WTC11 (cell line): ENCODE measurements around the gene JUP. TPM values are rescaled to one million over a fixed set of nuclear protein-coding genes. Genes with fewer than 3 reads are reported as not detected.
A peak's percentile ranks its signal among the peaks of the same experiment; 100 is the strongest.

Experiments
- ATAC-seq: fragments of 200-7000 bp; cut with Tn5 transposase; 2 replicates; pipeline ENCODE4 v1.10.0; 2021; ENCODE audit warnings: mild to moderate bottlenecking, moderate library complexity
- CTCF ChIA-PET: fragments of 300-600 bp; sonication (Branson Sonifier 250); formaldehyde crosslinking; loops from one replicate; lab custom pipeline; 2021; ENCODE audit warnings: antibody characterized with exemption; lab: Charles Lee
- POLR2A ChIA-PET: fragments of 350-600 bp; sonication (Branson Sonifier 250); formaldehyde crosslinking; loops from one replicate; lab custom pipeline; 2021; ENCODE audit warnings: antibody characterized with exemption; lab: Charles Lee
- DNase-seq: peaks from one replicate; pipeline ENCODE4 v3.0.0; 2021; ENCODE audit warnings: low spot score
- H3K27ac Mint-ChIP-seq: 2 replicates; pipeline ENCODE4 v1.8.0; 2021; ENCODE audit warnings: mixed read lengths
- H3K27me3 Mint-ChIP-seq: 2 replicates; pipeline ENCODE4 v1.8.0; 2021; ENCODE audit warnings: low read depth, mild to moderate bottlenecking, moderate library complexity, mixed read lengths
- H3K36me3 Mint-ChIP-seq: 2 replicates; pipeline ENCODE4 v1.8.0; 2021; ENCODE audit warnings: mixed read lengths
- H3K4me1 Mint-ChIP-seq: 2 replicates; pipeline ENCODE4 v1.8.0; 2022; ENCODE audit warnings: mixed read lengths
- H3K4me3 Mint-ChIP-seq: 2 replicates; pipeline ENCODE4 v1.8.0; 2021; ENCODE audit warnings: mild to moderate bottlenecking, moderate library complexity, mixed read lengths
- H3K9me3 Mint-ChIP-seq: 2 replicates; pipeline ENCODE4 v1.8.0; 2021; ENCODE audit warnings: mixed read lengths
- EMX1 ChIP-seq: fragments of 250-450 bp; sonication (Bioruptor Pico); IDR thresholded peaks from 2 replicates; pipeline ENCODE4 v1.8.0; 2021; ENCODE audit warnings: mild to moderate bottlenecking
- ESRRA ChIP-seq: sonication (generic); formaldehyde crosslinking; IDR thresholded peaks from 2 replicates; pipeline ENCODE4 v1.8.1; 2022; ENCODE audit warnings: mild to moderate bottlenecking, missing genetic modification reagents, borderline replicate concordance
- FOXP1 ChIP-seq: sonication (generic); formaldehyde crosslinking; IDR thresholded peaks from 2 replicates; pipeline ENCODE4 v1.8.0; 2022; ENCODE audit warnings: missing genetic modification reagents, mild to moderate bottlenecking, moderate library complexity, borderline replicate concordance
- GABPB1 ChIP-seq: sonication (generic); formaldehyde crosslinking; IDR thresholded peaks from 2 replicates; pipeline ENCODE4 v1.8.1; 2023; ENCODE audit warnings: mild to moderate bottlenecking, missing genetic modification reagents
- NR1H2 ChIP-seq: sonication (generic); formaldehyde crosslinking; IDR thresholded peaks from 2 replicates; pipeline ENCODE4 v1.9.0; 2021; ENCODE audit warnings: mild to moderate bottlenecking, moderate library complexity, missing genetic modification reagents
- SP1 ChIP-seq: sonication (generic); formaldehyde crosslinking; conservative IDR thresholded peaks from 2 replicates; pipeline ENCODE4 v1.8.1; 2022; ENCODE audit warnings: missing genetic modification reagents
- ZNF219 ChIP-seq: sonication (generic); formaldehyde crosslinking; IDR thresholded peaks from 2 replicates; pipeline ENCODE4 v1.8.0; 2023; ENCODE audit warnings: missing genetic modification reagents, mild to moderate bottlenecking, borderline replicate concordance
- ZNF263 ChIP-seq: sonication (generic); formaldehyde crosslinking; IDR thresholded peaks from 2 replicates; pipeline ENCODE4 v1.8.1; 2022; ENCODE audit warnings: low read depth, mild to moderate bottlenecking, moderate library complexity, missing genetic modification reagents
- ZNF396 ChIP-seq: fragments of 250-450 bp; sonication (Bioruptor Pico); IDR thresholded peaks from 2 replicates; pipeline ENCODE4 v1.8.0; 2021; ENCODE audit warnings: mild to moderate bottlenecking, moderate library complexity, borderline replicate concordance
- total RNA-seq: library from RNA; stranded (reverse); gene quantifications from 3 replicates; pipeline ENCODE4 v1.2.3, GENCODE V29; 2021
- TF ChIP-seq, protein P1 (sequence below): sonication (generic); formaldehyde crosslinking; IDR thresholded peaks from 2 replicates; pipeline ENCODE4 v1.8.0; 2022; ENCODE audit warnings: mild to moderate bottlenecking, missing genetic modification reagents
- TF ChIP-seq, protein P2 (sequence below): sonication (generic); formaldehyde crosslinking; IDR thresholded peaks from 2 replicates; pipeline ENCODE4 v1.8.1; 2023; ENCODE audit warnings: mild to moderate bottlenecking, missing genetic modification reagents, moderate library complexity
- TF ChIP-seq, protein P3 (sequence below): sonication (generic); formaldehyde crosslinking; IDR thresholded peaks from 2 replicates; pipeline ENCODE4 v1.8.0; 2022; ENCODE audit warnings: missing genetic modification reagents
- TF ChIP-seq, protein P4 (sequence below): fragments of 200-600 bp; IDR thresholded peaks from 2 replicates; pipeline ENCODE4 v1.8.0; 2022; ENCODE audit warnings: antibody characterized with exemption
- TF ChIP-seq, protein P5 (sequence below): sonication (generic); formaldehyde crosslinking; IDR thresholded peaks from 2 replicates; pipeline ENCODE4 v1.8.0; 2022; ENCODE audit warnings: mild to moderate bottlenecking, missing genetic modification reagents
- TF ChIP-seq, protein P6 (sequence below): fragments of 250-450 bp; sonication (Bioruptor Pico); IDR thresholded peaks from 2 replicates; pipeline ENCODE4 v1.9.0; 2021; ENCODE audit warnings: mild to moderate bottlenecking, borderline replicate concordance
- TF ChIP-seq, protein P7 (sequence below): sonication (generic); formaldehyde crosslinking; IDR thresholded peaks from 2 replicates; pipeline ENCODE4 v1.8.1; 2022; ENCODE audit warnings: low read depth, mild to moderate bottlenecking, moderate library complexity, missing genetic modification reagents, borderline replicate concordance

The JUP gene
- total RNA-seq, 1 experiment from 2014 or later: 103 TPM

DNA sequence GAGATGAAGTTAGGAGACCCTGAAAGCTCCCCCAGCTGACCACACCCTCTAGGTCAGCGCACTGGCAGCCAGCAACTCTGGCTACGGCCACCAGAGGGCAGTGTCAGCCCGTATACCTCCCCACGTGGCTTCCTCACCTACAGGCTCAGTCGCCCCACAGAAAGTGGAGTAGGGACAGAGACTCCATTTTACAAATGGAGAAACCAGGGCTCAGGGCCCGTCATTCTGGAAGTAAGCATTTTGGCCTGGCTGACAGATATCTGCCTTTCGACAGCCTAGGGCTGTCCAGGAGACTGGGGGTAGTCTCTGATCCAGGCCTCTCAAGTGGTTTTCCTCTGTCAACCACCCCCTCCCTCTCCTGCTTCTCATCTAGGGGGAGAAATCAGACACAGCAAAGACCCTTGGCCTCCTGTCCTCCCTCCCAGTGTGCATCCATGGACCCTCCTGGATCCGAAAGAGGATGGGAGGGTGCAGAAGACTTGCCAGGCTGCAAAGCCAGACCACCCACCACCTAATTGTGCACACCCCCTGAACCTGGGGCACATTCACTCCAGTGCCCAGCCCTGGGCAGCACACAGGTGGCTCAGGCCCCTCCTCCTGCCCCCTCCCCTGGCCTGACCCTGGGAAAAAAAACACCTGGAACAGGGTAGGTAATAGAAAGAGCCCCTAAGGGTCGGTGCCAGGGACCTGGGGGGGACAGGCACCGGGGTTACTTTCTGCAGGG lies 48.3 kb downstream of the JUP start:
- CTCF ChIA-PET: interaction anchor here (0.5 to 3.9 kb wide), 28 partner anchors 10 to 282 kb away, joined by 3 to 37 read pairs (median 4); partner anchors contain the start of genes FKBP10, JUP, KLHL10 and KLHL11
- H3K36me3 Mint-ChIP-seq: no peaks in the 10 kb centered on the region
- H3K9me3 Mint-ChIP-seq: no peaks in the 10 kb centered on the region
- TF ChIP-seq, protein P1, sequence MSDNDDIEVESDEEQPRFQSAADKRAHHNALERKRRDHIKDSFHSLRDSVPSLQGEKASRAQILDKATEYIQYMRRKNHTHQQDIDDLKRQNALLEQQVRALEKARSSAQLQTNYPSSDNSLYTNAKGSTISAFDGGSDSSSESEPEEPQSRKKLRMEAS (CRISPR knock-in tag): peak; percentile 94
- TF ChIP-seq ESRRA (CRISPR knock-in tag) (no peak), SP1 (CRISPR knock-in tag) (0 out of 2 replicates have a peak, but pooled peaks have one; percentile 52), GABPB1 (CRISPR knock-in tag) (peak; percentile 50; the same call in 1 of the 2 replicates), ZNF396 (no peak)
- TF ChIP-seq, protein P2, sequence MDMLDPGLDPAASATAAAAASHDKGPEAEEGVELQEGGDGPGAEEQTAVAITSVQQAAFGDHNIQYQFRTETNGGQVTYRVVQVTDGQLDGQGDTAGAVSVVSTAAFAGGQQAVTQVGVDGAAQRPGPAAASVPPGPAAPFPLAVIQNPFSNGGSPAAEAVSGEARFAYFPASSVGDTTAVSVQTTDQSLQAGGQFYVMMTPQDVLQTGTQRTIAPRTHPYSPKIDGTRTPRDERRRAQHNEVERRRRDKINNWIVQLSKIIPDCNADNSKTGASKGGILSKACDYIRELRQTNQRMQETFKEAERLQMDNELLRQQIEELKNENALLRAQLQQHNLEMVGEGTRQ (CRISPR knock-in tag): peak; percentile 55
- TF ChIP-seq, protein P3, sequence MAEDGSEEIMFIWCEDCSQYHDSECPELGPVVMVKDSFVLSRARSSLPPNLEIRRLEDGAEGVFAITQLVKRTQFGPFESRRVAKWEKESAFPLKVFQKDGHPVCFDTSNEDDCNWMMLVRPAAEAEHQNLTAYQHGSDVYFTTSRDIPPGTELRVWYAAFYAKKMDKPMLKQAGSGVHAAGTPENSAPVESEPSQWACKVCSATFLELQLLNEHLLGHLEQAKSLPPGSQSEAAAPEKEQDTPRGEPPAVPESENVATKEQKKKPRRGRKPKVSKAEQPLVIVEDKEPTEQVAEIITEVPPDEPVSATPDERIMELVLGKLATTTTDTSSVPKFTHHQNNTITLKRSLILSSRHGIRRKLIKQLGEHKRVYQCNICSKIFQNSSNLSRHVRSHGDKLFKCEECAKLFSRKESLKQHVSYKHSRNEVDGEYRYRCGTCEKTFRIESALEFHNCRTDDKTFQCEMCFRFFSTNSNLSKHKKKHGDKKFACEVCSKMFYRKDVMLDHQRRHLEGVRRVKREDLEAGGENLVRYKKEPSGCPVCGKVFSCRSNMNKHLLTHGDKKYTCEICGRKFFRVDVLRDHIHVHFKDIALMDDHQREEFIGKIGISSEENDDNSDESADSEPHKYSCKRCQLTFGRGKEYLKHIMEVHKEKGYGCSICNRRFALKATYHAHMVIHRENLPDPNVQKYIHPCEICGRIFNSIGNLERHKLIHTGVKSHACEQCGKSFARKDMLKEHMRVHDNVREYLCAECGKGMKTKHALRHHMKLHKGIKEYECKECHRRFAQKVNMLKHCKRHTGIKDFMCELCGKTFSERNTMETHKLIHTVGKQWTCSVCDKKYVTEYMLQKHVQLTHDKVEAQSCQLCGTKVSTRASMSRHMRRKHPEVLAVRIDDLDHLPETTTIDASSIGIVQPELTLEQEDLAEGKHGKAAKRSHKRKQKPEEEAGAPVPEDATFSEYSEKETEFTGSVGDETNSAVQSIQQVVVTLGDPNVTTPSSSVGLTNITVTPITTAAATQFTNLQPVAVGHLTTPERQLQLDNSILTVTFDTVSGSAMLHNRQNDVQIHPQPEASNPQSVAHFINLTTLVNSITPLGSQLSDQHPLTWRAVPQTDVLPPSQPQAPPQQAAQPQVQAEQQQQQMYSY: no peak
- TF ChIP-seq, protein P4, sequence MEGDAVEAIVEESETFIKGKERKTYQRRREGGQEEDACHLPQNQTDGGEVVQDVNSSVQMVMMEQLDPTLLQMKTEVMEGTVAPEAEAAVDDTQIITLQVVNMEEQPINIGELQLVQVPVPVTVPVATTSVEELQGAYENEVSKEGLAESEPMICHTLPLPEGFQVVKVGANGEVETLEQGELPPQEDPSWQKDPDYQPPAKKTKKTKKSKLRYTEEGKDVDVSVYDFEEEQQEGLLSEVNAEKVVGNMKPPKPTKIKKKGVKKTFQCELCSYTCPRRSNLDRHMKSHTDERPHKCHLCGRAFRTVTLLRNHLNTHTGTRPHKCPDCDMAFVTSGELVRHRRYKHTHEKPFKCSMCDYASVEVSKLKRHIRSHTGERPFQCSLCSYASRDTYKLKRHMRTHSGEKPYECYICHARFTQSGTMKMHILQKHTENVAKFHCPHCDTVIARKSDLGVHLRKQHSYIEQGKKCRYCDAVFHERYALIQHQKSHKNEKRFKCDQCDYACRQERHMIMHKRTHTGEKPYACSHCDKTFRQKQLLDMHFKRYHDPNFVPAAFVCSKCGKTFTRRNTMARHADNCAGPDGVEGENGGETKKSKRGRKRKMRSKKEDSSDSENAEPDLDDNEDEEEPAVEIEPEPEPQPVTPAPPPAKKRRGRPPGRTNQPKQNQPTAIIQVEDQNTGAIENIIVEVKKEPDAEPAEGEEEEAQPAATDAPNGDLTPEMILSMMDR: peak; percentile 98
- TF ChIP-seq, protein P5, sequence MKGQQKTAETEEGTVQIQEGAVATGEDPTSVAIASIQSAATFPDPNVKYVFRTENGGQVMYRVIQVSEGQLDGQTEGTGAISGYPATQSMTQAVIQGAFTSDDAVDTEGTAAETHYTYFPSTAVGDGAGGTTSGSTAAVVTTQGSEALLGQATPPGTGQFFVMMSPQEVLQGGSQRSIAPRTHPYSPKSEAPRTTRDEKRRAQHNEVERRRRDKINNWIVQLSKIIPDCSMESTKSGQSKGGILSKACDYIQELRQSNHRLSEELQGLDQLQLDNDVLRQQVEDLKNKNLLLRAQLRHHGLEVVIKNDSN (CRISPR knock-in tag): peak; percentile 43; the same call in 1 of the 2 replicates
- TF ChIP-seq, protein P6, sequence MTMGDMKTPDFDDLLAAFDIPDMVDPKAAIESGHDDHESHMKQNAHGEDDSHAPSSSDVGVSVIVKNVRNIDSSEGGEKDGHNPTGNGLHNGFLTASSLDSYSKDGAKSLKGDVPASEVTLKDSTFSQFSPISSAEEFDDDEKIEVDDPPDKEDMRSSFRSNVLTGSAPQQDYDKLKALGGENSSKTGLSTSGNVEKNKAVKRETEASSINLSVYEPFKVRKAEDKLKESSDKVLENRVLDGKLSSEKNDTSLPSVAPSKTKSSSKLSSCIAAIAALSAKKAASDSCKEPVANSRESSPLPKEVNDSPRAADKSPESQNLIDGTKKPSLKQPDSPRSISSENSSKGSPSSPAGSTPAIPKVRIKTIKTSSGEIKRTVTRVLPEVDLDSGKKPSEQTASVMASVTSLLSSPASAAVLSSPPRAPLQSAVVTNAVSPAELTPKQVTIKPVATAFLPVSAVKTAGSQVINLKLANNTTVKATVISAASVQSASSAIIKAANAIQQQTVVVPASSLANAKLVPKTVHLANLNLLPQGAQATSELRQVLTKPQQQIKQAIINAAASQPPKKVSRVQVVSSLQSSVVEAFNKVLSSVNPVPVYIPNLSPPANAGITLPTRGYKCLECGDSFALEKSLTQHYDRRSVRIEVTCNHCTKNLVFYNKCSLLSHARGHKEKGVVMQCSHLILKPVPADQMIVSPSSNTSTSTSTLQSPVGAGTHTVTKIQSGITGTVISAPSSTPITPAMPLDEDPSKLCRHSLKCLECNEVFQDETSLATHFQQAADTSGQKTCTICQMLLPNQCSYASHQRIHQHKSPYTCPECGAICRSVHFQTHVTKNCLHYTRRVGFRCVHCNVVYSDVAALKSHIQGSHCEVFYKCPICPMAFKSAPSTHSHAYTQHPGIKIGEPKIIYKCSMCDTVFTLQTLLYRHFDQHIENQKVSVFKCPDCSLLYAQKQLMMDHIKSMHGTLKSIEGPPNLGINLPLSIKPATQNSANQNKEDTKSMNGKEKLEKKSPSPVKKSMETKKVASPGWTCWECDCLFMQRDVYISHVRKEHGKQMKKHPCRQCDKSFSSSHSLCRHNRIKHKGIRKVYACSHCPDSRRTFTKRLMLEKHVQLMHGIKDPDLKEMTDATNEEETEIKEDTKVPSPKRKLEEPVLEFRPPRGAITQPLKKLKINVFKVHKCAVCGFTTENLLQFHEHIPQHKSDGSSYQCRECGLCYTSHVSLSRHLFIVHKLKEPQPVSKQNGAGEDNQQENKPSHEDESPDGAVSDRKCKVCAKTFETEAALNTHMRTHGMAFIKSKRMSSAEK: 0 out of 2 replicates have a peak, but pooled peaks have one; percentile 13
- TF ChIP-seq, all 79 proteins: peak for 7
- DNase-seq (peak; percentile 91), ATAC-seq (peak; percentile 71)
- peaks cover 22% of the 10 kb centered on the region for H3K4me1 Mint-ChIP-seq
- POLR2A ChIA-PET: interaction anchor here (0.5 to 1.4 kb wide), 4 partner anchors 47 to 125 kb away, joined by 3 to 4 read pairs (median 3); partner anchors contain the start of genes EIF1 and JUP
- no peak overlapping the region for H3K4me3 Mint-ChIP-seq
- H3K27me3 Mint-ChIP-seq: peaks cover 47% of the 10 kb centered on the region
- peak overlapping the region; percentile 82 for H3K27ac Mint-ChIP-seq

DNA sequence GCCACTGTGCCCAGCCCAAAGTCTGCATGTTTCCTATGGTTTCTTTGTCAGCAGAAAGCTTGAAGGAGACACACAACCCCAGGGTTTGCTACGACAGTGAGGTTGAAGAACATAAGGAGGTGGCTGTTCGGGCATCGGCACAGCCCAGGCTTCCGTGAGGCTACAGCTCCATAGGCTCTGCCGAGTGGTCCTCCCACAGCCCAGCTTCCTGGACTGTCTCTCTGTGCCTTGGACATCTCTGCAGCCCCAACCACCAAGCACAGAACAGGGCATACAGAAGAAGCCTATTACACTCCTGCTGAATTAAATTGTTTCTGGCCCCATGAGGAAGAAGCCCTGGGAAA lies 48.9 kb downstream of the JUP start:
- TF ChIP-seq EMX1 (CRISPR knock-in tag) (no peak), FOXP1 (CRISPR knock-in tag) (peak; percentile 0; the same call in 1 of the 2 replicates), NR1H2 (CRISPR knock-in tag) (no peak), ZNF219 (CRISPR knock-in tag) (no peak), ZNF263 (CRISPR knock-in tag) (no peak)
- TF ChIP-seq, protein P7, sequence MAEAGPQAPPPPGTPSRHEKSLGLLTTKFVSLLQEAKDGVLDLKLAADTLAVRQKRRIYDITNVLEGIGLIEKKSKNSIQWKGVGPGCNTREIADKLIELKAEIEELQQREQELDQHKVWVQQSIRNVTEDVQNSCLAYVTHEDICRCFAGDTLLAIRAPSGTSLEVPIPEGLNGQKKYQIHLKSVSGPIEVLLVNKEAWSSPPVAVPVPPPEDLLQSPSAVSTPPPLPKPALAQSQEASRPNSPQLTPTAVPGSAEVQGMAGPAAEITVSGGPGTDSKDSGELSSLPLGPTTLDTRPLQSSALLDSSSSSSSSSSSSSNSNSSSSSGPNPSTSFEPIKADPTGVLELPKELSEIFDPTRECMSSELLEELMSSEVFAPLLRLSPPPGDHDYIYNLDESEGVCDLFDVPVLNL (CRISPR knock-in tag): no peak
- TF ChIP-seq, all 79 proteins: peak for 1
- no peaks in the 10 kb centered on the region for H3K9me3 Mint-ChIP-seq
- ATAC-seq (no peak), DNase-seq (no peak)
- no peak overlapping the region for H3K4me3 Mint-ChIP-seq
- H3K27me3 Mint-ChIP-seq: peaks cover 53% of the 10 kb centered on the region
- no peaks in the 10 kb centered on the region for H3K36me3 Mint-ChIP-seq
- CTCF ChIA-PET: interaction anchor here (0.5 to 3.9 kb wide), 29 partner anchors 10 to 282 kb away, joined by 3 to 37 read pairs (median 4); partner anchors contain the start of genes FKBP10, JUP, KLHL10 and KLHL11
- peaks cover 22% of the 10 kb centered on the region for H3K4me1 Mint-ChIP-seq
- H3K27ac Mint-ChIP-seq: no peak overlapping the region
- POLR2A ChIA-PET: interaction anchor here (0.5 to 1.4 kb wide), 4 partner anchors 47 to 126 kb away, joined by 3 to 4 read pairs (median 3); partner anchors contain the start of genes EIF1 and JUP
